HG03039 (cell line): ENCODE measurements around the gene ADAD1.
"Not testable (repeated sequence)": the region's sequence is repeated elsewhere in the genome, so short reads cannot be mapped to it uniquely, and the experiment has no call there.

ENCODE experiments used
- ATAC-seq: cut with Tn5 transposase; IDR thresholded peaks from one replicate; pipeline ENCODE4 v1.9.1; 2021; ENCODE audit warnings: mild to moderate bottlenecking, moderate library complexity; ENCODE audit not compliant: unreplicated experiment

Gene ADAD1

DNA sequence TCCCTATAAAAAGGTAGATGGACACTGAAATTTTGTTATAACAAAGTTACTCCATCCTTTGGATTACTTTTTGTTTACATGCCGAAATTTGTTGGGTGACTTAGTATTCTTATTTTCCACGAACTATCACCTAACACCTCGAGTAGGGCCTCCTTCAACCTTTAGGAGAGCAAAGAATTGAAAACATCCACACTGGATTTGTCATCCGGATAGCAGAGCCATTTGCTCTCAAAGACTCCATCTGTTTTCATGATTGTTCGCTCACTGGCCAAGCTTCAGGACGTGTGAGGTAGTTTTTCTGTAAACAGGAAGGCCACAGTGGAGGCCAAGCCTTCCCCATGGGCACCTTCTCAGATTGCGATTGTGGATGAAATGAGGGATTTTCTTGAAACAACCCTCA, at the start of gene ADAD1:
Gene ADAD1, plus strand, starts transcription at position 301 of the 400 bp plus-strand sequence. CDS start 1,059 bp downstream, outside the sequence.
- no peak for ATAC-seq

DNA sequence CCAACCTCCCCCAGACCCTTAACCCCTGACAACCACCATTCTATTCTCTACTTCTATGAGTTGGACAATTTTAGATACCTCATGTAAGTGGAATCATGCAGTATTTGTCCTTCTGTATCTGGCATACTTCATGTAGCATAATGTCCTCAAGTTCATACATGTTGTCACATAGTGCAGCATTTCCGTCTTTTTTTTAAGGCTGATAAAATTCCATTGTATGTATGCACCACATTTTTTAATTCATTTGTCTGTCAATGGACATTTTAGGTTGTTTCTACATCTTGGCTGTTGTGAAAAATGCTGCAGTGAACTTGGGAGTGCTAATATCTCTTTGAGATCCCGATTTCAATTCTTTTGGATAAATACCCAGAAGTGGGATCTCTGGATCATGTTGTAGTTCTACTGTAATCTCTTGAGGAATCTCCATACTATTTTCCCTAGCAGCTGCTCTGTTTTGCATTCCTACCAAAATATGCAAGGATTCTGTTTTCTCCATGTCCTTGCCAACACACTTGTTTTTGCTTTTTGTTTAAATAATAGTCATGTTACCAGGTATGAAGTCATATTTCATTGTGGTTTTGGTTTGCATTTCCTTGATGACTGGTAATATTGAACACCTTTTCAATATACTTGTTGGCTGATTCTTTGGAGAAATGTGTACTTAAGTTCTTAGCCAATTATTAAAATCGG, 48.8 kb upstream of the ADAD1 start:
- no peak for ATAC-seq

GRCh38 chr4:122331195-122331594, 47.6 kb upstream of the ADAD1 start:
- no peak for ATAC-seq

DNA sequence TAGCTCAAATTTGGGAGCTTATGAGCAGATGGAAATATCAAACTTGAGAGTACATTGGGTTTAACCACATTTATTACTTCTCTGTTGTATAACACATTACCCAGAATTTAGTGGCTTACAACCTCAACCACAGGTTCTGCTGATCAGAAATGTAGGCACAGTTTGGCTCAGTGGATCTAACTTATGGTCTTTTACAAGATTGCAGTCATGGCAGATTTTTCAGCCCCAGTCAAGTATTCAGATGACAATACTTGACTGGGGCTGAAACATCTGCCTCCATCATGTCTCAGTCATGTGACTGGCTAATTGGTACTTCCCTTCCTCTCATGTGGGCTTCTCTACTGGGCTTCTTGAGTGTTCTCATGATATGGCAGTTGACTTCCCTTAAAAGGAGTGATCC, 44.0 kb upstream of the ADAD1 start:
- ATAC-seq, result no peak

DNA sequence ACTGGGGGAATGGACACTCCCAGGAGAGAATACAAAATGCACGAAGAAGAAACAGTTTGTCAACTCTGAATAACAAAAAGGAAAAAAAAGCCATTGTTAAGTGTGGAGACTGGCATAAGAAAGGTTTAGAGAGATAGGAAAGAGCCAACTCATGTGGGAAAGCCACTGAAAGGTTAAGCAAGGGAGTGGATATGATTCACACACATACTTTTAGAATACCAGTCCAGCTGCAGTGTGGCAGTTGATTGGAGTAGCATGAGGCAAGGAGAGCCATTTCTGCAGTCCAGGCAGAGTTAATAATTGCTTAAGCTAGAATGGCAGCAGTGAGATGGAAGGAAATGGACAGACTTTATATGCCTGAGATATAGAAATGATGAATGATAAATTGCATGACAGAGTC, 36.9 kb upstream of the ADAD1 start:
- no peak for ATAC-seq

- ATAC-seq, result no peak
These were observed 32.8 kb upstream of the ADAD1 start for GRCh38 chr4:122346036-122346435.

- no peak for ATAC-seq
These were observed 32.3 kb upstream of the ADAD1 start for GRCh38 chr4:122346503-122346902.

GRCh38 chr4:122356317-122356808, 22.4 kb upstream of the ADAD1 start:
- no peak for ATAC-seq

DNA sequence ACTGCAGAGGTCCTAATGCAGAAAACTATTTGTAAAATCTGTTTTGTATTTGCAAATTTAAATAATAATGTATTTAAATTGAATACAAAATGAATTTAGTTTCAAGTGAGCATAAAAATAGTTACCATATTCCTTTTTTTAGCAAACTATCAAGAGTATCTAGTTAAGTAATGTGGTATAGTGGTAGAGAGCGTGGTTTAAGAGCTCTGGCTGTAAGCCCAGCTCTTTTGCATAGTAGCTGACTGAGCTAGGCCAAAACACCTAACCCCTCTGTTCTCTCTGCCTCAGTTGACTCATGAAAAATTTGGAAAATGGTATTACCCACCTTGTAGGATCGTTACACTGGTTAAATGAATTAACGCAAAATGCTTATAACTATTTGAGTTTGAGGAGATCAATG, 18.1 kb upstream of the ADAD1 start:
- ATAC-seq, result no peak

DNA sequence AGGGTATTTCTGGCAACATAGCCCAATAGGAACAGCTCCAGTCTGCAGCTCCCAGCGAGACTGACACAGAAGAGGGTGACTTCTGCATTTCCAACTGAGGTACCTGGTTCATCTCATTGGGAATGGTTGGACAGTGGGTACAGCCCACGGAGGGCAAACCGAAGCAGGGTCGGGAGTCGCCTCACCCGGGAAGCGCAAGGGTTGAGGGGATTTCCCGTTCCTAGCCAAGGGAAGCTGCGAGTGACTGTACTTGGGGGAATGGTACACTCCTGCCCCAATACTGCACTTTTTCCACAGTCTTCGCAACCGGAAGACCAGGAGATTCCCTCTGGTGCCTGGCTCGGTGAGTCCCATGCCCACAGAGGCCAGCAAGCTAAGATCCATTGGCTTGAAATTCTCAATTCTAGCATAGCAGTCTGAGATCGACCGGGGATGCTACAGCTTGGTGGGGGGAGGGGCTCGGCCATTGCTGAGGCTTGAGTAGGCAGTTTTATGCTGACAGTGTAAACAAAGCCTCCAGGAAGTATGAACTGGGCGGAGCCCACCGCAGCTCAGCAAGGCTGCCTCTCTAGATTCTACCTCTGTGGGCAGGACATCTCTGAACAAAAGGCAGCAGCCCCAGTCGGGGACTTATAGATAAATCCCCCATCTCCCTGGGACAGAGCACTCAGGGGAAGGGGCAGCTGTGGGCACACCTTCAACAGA, 14.0 kb upstream of the ADAD1 start:
- ATAC-seq, result no peak

DNA sequence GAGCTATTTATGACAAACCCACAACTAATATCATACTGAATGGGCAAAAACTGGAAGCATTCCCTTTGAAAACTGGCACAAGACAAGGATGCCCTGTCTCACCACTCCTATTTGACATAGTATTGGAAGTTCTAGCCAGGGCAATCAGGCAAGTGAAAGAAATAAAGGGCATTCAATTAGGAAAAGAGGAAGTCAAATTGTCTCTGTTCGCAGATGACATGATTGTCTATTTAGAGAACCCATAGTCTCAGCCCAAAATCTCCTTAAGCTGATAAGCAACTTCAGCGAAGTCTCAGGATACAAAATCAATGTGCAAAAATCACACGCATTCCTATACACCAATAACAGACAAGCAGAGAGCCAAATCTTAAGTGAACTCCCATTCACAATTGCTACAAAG, 10.0 kb upstream of the ADAD1 start:
- ATAC-seq, result not testable (repeated sequence)

GRCh38 chr4:122377352-122377751, 1.5 kb upstream of the ADAD1 start:
- ATAC-seq, result no peak

- ATAC-seq, result no peak
These were observed 428 bp downstream of the ADAD1 start for GRCh38 chr4:122379239-122379638.

- ATAC-seq, result no peak
These were observed 4.5 kb downstream of the ADAD1 start for GRCh38 chr4:122383341-122383740.

DNA sequence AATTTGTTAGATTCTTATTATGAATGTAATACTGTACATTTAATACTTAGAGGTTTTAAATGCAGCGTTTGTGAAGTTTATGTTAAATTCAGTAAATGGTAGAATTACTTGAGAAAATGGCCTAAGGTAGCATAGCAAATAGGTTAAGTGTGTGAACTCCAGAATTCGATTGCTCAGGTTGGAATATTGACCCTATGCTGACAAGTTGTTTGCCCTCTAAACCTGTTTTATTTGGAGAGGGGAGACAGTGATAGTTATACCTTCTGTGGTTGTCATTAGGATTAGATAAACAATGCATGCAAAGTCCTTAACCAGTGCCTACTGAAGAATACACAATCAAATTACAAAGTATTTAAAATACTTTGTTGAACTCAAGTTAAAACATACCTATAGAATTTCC, 5.4 kb downstream of the ADAD1 start:
- no peak for ATAC-seq

DNA sequence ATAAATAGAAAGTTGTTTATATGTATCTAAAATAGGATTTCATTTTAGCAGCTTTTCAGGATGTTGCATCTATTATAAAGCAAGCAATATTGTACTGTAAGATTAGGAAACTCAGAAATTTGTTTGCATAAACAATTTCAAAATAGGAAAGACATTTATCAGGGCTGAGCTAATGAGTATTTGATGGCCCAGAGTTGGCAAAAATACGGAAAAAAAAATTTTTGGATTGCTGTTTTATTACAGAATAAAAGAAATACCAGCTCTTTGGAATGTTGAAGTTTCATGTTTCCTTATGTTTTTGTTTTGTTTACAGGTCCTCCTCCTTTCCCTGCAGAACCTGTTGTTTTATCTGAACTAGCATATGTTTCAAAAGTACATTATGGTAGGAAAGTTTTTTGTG, 14.5 kb downstream of the ADAD1 start:
- ATAC-seq, result no peak

- no peak for ATAC-seq
These were observed 25.1 kb downstream of the ADAD1 start for GRCh38 chr4:122403861-122404260.

DNA sequence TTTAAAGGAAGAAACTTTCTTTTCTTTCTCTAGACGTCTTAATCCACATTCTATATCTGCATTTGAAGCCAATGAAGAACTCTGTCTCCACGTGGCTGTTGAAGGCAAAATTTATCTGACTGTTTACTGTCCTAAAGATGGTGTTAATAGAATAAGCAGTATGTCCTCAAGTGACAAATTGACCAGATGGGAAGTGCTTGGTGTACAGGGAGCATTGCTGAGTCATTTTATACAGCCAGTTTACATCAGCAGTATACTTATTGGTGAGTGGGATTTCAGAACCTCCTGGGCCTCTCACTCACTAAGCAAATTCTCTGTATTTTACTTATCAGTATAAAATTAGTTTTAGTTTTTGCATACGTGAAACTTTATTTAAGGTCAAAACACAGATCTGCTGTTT, 33.7 kb downstream of the ADAD1 start:
- peak; percentile 82 for ATAC-seq

GRCh38 chr4:122423246-122423645, 44.4 kb downstream of the ADAD1 start:
- no peak for ATAC-seq

DNA sequence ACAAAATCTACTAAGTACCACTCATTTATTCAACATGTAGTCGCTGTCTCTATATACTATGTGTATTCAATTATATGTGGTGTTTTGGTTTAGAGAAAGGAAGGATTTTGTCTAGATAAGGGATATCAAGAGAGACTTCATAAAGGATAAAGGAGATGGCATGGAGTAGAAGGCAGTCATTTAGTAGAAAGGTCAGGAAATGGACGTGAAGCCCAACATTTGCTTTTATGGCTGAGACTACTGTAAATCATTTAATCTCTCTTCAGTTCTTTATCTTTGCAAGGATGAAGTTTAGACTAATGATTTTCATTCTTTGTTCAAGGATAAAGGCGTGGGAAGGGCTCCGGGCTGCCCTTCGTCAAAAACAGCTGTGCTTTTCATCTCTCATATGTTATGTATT, 52.5 kb downstream of the ADAD1 start:
- ATAC-seq, result no peak

DNA sequence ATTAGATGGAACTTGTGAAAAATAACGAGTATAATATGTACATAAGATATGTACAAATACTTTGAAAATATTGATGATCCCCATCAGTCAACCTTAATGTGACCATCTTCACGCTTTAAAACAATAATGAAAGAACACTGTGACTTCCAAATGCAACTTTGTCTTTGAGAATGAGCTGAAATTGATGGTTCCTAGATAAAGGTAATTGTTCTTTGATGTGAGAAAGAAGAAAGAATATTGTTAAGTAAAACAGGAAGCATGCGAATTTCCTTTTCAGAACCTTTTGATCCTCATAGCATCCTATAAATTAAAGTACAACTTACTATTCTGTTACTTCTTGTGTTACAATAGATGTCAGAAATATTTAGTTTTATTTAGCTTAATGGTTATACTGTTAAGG, 55.5 kb downstream of the ADAD1 start:
- ATAC-seq, result no peak

DNA sequence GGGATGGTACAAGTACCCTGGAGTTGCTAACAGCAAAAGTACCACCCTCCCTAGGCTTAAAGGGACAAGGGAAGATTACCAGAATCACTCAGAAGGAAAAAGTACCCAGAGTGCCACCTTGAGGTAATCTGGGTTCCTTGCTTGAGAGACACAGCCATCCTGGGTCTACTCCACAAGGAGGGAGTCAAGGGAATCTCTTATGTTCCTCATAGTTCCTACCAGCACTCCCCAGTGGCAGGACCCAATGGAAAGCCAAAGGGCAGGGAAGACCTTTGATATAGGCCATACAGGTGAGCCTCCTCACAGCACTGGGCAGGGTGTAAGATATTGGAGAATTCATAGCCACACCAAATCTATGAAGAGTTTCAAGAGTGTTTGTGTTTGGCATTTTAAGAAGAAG, 72.0 kb downstream of the ADAD1 start:
- ATAC-seq, result no peak
